G401.6 (cell line): ENCODE measurements around the gene DENND1C.

Experiments used
- FAIRE-seq: peaks from 2 replicates; lab custom pipeline; 2012; peaks lifted over from hg19 to GRCh38; lab: Jason Lieb, UNC

Gene DENND1C

GRCh38 chr19:6452899-6453298 lies 28.7 kb downstream of the DENND1C start:
- no peak for FAIRE-seq

GRCh38 chr19:6452223-6452614 lies 29.4 kb downstream of the DENND1C start:
- FAIRE-seq, result no peak

GRCh38 chr19:6451583-6452222 lies 29.9 kb downstream of the DENND1C start:
- FAIRE-seq, result no peak

- FAIRE-seq, result no peak
These were observed 31.4 kb downstream of the DENND1C start for GRCh38 chr19:6450166-6450565.

GRCh38 chr19:6448045-6448444 lies 33.5 kb downstream of the DENND1C start:
- no peak for FAIRE-seq

- no peak for FAIRE-seq
These were observed 35.1 kb downstream of the DENND1C start for GRCh38 chr19:6446452-6446851.

- FAIRE-seq, result no peak
These were observed 37.6 kb downstream of the DENND1C start for GRCh38 chr19:6443986-6444385.

GRCh38 chr19:6442087-6442688 lies 39.4 kb downstream of the DENND1C start:
- no peak for FAIRE-seq

GRCh38 chr19:6440905-6441304 lies 40.7 kb downstream of the DENND1C start:
- FAIRE-seq, result no peak

GRCh38 chr19:6439743-6440142 lies 41.8 kb downstream of the DENND1C start:
- FAIRE-seq, result no peak

GRCh38 chr19:6433663-6434062 lies 47.9 kb downstream of the DENND1C start, which contains the start of gene SLC25A41:
Gene SLC25A41, minus strand, starts transcription at chr19:6433763. Its CDS starts 70 bp downstream, at chr19:6433693.
- no peak for FAIRE-seq

- FAIRE-seq, result no peak
These were observed 48.4 kb downstream of the DENND1C start for GRCh38 chr19:6433165-6433564.

GRCh38 chr19:6431891-6432290 lies 49.7 kb downstream of the DENND1C start:
- FAIRE-seq, result no peak

GRCh38 chr19:6429419-6430221 lies 52.0 kb downstream of the DENND1C start:
- no peak for FAIRE-seq

- peak; percentile 56 for FAIRE-seq
These were observed 52.7 kb downstream of the DENND1C start for GRCh38 chr19:6428692-6429418.

- no peak for FAIRE-seq
These were observed 54.5 kb downstream of the DENND1C start for GRCh38 chr19:6427131-6427530.

GRCh38 chr19:6425732-6426620 lies 55.6 kb downstream of the DENND1C start:
- no peak for FAIRE-seq

- FAIRE-seq, result peak; percentile 100
These were observed 56.5 kb downstream of the DENND1C start for GRCh38 chr19:6424939-6425731.

- no peak for FAIRE-seq
These were observed 57.2 kb downstream of the DENND1C start, which contains the start of gene KHSRP for GRCh38 chr19:6424195-6424938. Gene KHSRP, minus strand, starts transcription at chr19:6424811. Its CDS starts 110 bp downstream, at chr19:6424701.
